Caco-2 (cell line): Measurements from ENCODE around the gene SLK. TPM values are rescaled to one million over a fixed set of nuclear protein-coding genes. Genes with fewer than 3 reads are reported as not detected.

Experiments
- BruUV-seq: library from RNA; stranded (reverse); fragments of 400-500 nt; replicated peaks from 2 replicates; lab custom pipeline; 2021; lab: Mats Ljungman, UMichigan
- CTCF ChIA-PET: fragments of 300-600 bp; sonication (Branson Sonifier 250); formaldehyde crosslinking; loops from one replicate; lab custom pipeline; 2022; ENCODE audit warnings: antibody characterized with exemption; lab: Charles Lee
- POLR2A ChIA-PET: fragments of 300-600 bp; sonication (Branson Sonifier 250); formaldehyde crosslinking; loops from one replicate; lab custom pipeline; 2022; ENCODE audit warnings: antibody characterized with exemption; lab: Charles Lee
- DNase-seq, 2 experiments: peaks; one replicate each; pipeline versions ENCODE4 v3.0.0 to v3.0.0-alpha.2; 2020 to 2022
- H3K27me3 ChIP-seq: replicated peaks from 2 replicates; pipeline ENCODE4 v1.6.0; 2011; ENCODE audit warnings: low read length; ENCODE audit not compliant: control insufficient read depth, insufficient read depth
- H3K36me3 ChIP-seq: 2 replicates; pipeline ENCODE4 v1.5.1; 2011; ENCODE audit warnings: low read length; ENCODE audit not compliant: control insufficient read depth, insufficient read depth
- H3K4me1 ChIP-seq: fragments of 250-450 bp; sonication (Bioruptor Pico); 2 replicates; pipeline ENCODE4 v1.5.1; 2020; ENCODE audit warnings: mild to moderate bottlenecking
- H3K4me3 ChIP-seq: 2 replicates; pipeline ENCODE4 v1.5.1; 2011; ENCODE audit warnings: low read depth, mild to moderate bottlenecking, control low read depth, low read length
- H3K9me3 ChIP-seq: fragments of 250-450 bp; sonication (Bioruptor Pico); 2 replicates; pipeline ENCODE4 v1.5.1; 2020; ENCODE audit warnings: mild to moderate bottlenecking, moderate library complexity
- H3K27ac Mint-ChIP-seq: one replicate; pipeline ENCODE4 v1.8.0; 2022; ENCODE audit warnings: mixed read lengths; ENCODE audit not compliant: unreplicated experiment
- H3K27me3 Mint-ChIP-seq: one replicate; pipeline ENCODE4 v1.8.0; 2022; ENCODE audit warnings: mixed read lengths; ENCODE audit not compliant: insufficient read depth, unreplicated experiment
- H3K36me3 Mint-ChIP-seq: one replicate; pipeline ENCODE4 v1.8.0; 2022; ENCODE audit warnings: mild to moderate bottlenecking, mixed read lengths; ENCODE audit not compliant: insufficient read depth, unreplicated experiment
- H3K4me1 Mint-ChIP-seq: one replicate; pipeline ENCODE4 v1.8.0; 2022; ENCODE audit warnings: low read depth, mixed read lengths; ENCODE audit not compliant: unreplicated experiment
- H3K4me3 Mint-ChIP-seq: one replicate; pipeline ENCODE4 v1.8.0; 2022; ENCODE audit warnings: mild to moderate bottlenecking, moderate library complexity, mixed read lengths; ENCODE audit not compliant: unreplicated experiment
- H3K9me3 Mint-ChIP-seq: one replicate; pipeline ENCODE4 v1.8.0; 2022; ENCODE audit warnings: mixed read lengths; ENCODE audit not compliant: unreplicated experiment
- CTCF ChIP-seq, 2 experiments: fragments of 200-600 bp in 1 of 2; IDR thresholded peaks; 1 replicate in 1 of 2; 2 replicates in 1 of 2; pipeline versions ENCODE4 v1.5.1 to v1.8.0; 2011 to 2022; ENCODE audit warnings: antibody characterized with exemption in 1 of 2, control low read depth in 1 of 2, inconsistent platforms in 1 of 2, low read depth in 1 of 2, low read length in 1 of 2, mild to moderate bottlenecking in 1 of 2, moderate library complexity in 1 of 2; ENCODE audit not compliant: insufficient read depth in 1 of 2, severe bottlenecking in 1 of 2, unreplicated experiment in 1 of 2
- intact Hi-C: fragments of 100-400 bp; cut with micrococcal nuclease; formaldehyde crosslinking; loops from one replicate; pipeline ENCODE4 v1.10.0; 2022; ENCODE audit not compliant: unreplicated experiment
- total RNA-seq: library from RNA; stranded (reverse); gene quantifications from 2 replicates; pipeline ENCODE4 v1.2.3, GENCODE V29; 2022

The SLK gene
- total RNA-seq, 1 experiment from 2014 or later, result 39.5 TPM

DNA sequence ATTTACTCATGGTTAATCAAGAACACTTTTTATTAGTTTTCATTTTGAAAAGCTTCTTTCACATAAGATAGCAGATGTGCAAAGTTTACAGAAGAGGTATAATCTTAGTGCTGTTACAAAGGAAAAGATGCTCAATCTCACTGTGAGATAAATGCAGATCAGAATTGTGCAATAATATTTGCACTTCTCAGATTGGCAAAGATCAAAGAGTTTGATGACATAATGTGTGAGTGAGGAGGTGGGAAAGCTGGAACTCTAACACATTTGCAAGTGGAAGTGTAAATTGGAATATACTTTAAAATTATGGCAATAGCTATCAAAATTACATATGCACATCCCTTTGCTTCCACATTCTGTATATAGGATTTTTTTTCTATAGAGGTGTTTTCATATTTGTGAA is 27.4 kb upstream of the SLK start:
- no peaks in the 10 kb centered on the region for H3K36me3 ChIP-seq
- H3K36me3 Mint-ChIP-seq, result no peaks in the 10 kb centered on the region
- H3K9me3 Mint-ChIP-seq, result no peaks in the 10 kb centered on the region
- H3K4me1 Mint-ChIP-seq, result peaks cover 19% of the 10 kb centered on the region
- BruUV-seq, result no TSS peak
- H3K4me3 ChIP-seq, result no peak overlapping the region
- H3K4me1 ChIP-seq, result peaks cover 12% of the 10 kb centered on the region
- intact Hi-C loops, result no loop called here
- no peak overlapping the region for H3K4me3 Mint-ChIP-seq
- POLR2A ChIA-PET, result no interaction called here
- H3K27me3 Mint-ChIP-seq, result no peaks in the 10 kb centered on the region
- CTCF ChIA-PET, result interaction anchor here (0.6 kb wide), 1 partner anchor 44 kb away, joined by 3 read pairs; no protein-coding TSS in a partner anchor
- no peaks in the 10 kb centered on the region for H3K9me3 ChIP-seq
- H3K27ac Mint-ChIP-seq, result no peak overlapping the region
- no peaks in the 10 kb centered on the region for H3K27me3 ChIP-seq
- DNase-seq, result no peak
- no peak for TF ChIP-seq CTCF (IDR thresholded peaks at IDR 0.05; ENCODE audit: insufficient read depth in 1 of 2, low read depth in 1 of 2, low read length in 1 of 2, severe bottlenecking in 1 of 2, unreplicated experiment in 1 of 2)

- BruUV-seq, result no TSS peak
- Mint-ChIP-seq H3K27me3 (no peaks in the 10 kb centered on the region), H3K36me3 (no peaks in the 10 kb centered on the region), H3K9me3 (no peaks in the 10 kb centered on the region), H3K4me3 (no peak overlapping the region), H3K4me1 (peaks cover 19% of the 10 kb centered on the region), H3K27ac (no peak overlapping the region)
- H3K4me3 ChIP-seq, result no peak overlapping the region
- DNase-seq, result no peak
- ChIA-PET CTCF (no interaction called here), POLR2A (no interaction called here)
- peaks cover 12% of the 10 kb centered on the region for H3K4me1 ChIP-seq
- no peak for TF ChIP-seq CTCF (IDR thresholded peaks at IDR 0.05; ENCODE audit: insufficient read depth in 1 of 2, low read depth in 1 of 2, low read length in 1 of 2, severe bottlenecking in 1 of 2, unreplicated experiment in 1 of 2)
- intact Hi-C loops, result no loop called here
- no peaks in the 10 kb centered on the region for H3K9me3 ChIP-seq
- no peaks in the 10 kb centered on the region for H3K27me3 ChIP-seq
- no peaks in the 10 kb centered on the region for H3K36me3 ChIP-seq
Measured at GRCh38 chr10:103941801-103942200, 25.1 kb upstream of the SLK start.

DNA sequence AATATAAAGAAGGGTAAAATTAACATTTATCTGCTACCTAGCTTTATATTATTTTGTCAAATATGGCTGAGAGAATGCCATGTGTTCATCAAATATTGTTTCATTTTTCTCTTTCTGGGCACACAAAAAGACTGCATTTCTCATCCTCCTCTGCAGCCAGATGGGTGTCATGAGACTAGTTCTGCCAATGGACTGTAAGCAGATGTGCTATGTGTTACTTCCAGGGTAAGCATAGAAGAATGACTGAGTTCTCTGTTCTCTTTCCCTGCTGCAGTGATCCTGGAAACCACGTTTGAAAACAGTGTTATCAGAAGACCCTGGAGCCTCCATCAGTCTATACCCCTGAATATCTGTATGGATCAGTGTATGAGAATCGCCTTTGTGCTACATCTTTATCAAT is 24.1 kb upstream of the SLK start:
- peaks cover 22% of the 10 kb centered on the region for H3K4me1 Mint-ChIP-seq
- H3K27me3 Mint-ChIP-seq, result no peaks in the 10 kb centered on the region
- no peak overlapping the region for H3K4me3 Mint-ChIP-seq
- H3K9me3 Mint-ChIP-seq, result no peaks in the 10 kb centered on the region
- Histone ChIP-seq H3K27me3 (no peaks in the 10 kb centered on the region), H3K4me3 (no peak overlapping the region), H3K4me1 (peaks cover 13% of the 10 kb centered on the region), H3K36me3 (no peaks in the 10 kb centered on the region), H3K9me3 (no peaks in the 10 kb centered on the region)
- intact Hi-C loops, result no loop called here
- no TSS peak for BruUV-seq
- DNase-seq, result no peak
- no peak for TF ChIP-seq CTCF (IDR thresholded peaks at IDR 0.05; ENCODE audit: insufficient read depth in 1 of 2, low read depth in 1 of 2, low read length in 1 of 2, severe bottlenecking in 1 of 2, unreplicated experiment in 1 of 2)
- no peak overlapping the region for H3K27ac Mint-ChIP-seq
- POLR2A ChIA-PET, result no interaction called here
- H3K36me3 Mint-ChIP-seq, result no peaks in the 10 kb centered on the region
- CTCF ChIA-PET, result no interaction called here
